GM19238 (cell line): ENCODE results near the gene FIBP.

Source experiments
- DNase-seq: peaks from one replicate; pipeline ENCODE4 v3.0.0; 2011; ENCODE audit warnings: low spot score; ENCODE audit not compliant: insufficient read length

FIBP gene

GRCh38 chr11:65871811-65872548, 16.3 kb downstream of the FIBP start:
- DNase-seq: no peak

GRCh38 chr11:65870706-65871681, 17.3 kb downstream of the FIBP start:
- no peak for DNase-seq

- no peak for DNase-seq
Observed at GRCh38 chr11:65870307-65870658, 18.0 kb downstream of the FIBP start.

- DNase-seq: no peak
Observed at GRCh38 chr11:65869643-65870306, 18.5 kb downstream of the FIBP start.

GRCh38 chr11:65868907-65869306, 19.4 kb downstream of the FIBP start:
- DNase-seq: no peak

DNA sequence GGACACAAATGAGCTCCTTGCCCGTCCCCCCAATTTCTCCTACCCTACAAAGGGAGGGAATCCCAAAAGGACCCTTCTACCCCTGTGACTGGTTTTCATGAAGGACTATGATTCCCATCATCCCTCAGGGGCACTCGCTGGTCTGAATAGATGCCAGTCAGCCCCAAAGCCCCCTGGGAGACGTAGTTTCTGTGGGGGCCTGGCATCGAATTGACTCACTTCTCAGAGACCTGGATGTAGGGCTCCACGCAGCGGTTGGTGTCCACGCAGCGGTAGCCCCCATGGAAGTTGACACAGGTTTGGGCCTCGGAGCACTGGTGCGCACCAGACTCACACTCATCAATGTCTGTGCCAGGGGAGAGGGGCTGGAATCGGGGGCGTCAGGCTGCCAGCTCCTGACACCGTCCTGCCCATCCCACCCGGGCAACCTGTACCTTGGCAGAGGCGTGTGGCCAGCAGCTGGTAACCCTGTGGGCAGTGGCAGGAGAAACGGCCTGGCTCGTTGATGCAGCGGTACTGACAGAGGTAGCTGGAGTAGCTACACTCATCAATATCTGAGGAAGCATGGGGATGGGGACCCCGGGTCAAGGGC, 20.1 kb downstream of the FIBP start:
- no peak for DNase-seq

GRCh38 chr11:65867284-65868071, 20.8 kb downstream of the FIBP start:
- DNase-seq: no peak

- DNase-seq: no peak
Observed at GRCh38 chr11:65866509-65867283, 21.6 kb downstream of the FIBP start.

DNA sequence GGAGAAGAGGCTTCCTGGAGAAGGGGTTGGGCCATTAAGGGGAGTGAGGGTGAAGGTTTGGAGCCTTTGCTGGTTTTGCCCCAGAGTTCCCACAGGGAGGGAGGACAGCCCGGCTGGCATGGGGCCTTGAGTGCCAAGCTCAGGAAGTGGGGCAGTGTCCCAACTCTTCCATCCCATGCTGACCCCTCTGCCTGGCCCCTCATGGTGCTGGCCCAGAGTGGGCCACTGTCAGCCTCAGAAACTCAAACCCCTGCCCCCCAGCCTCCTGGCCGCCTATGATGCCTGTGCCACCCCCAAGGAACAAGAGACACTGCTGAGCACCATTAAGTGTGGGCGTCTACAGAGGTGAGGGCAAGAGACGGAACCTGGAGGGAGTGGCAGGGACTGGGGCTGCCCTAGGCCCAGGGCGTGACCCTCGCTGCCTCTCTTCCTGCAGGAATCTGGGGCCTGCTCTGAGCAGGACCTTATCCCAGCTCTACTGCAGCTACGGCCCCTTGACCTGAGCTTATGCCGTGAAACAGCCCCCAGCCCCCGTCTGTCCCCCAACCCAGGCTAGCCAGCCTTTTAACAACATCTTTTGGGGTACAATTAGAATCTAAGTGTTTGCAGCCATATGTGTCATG, 22.6 kb downstream of the FIBP start:
- DNase-seq: no peak

GRCh38 chr11:65864706-65865471, 23.4 kb downstream of the FIBP start:
- no peak for DNase-seq

GRCh38 chr11:65863889-65864705, 24.2 kb downstream of the FIBP start:
- DNase-seq: no peak

GRCh38 chr11:65862941-65863888, 25.1 kb downstream of the FIBP start:
- DNase-seq: no peak

GRCh38 chr11:65862191-65862735, 26.0 kb downstream of the FIBP start:
- DNase-seq: no peak

- DNase-seq: no peak
Observed at GRCh38 chr11:65861533-65862183, 26.6 kb downstream of the FIBP start.

DNA sequence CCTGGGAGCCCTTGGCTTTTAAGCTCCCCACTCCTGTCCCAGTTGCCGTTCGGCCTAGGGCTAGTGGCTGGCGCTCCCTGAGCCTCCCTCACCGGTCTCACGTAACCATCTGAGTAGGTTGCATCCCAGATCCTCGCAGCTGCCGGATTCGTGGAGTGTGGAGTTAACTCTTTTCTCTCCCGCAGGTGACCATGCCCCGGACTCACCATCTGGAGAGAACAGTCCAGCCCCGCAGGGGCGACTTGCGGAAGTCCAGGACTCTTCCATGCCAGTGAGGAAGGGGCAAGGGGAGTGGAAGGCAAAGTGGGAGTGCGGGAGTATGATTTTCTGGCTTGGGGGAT, 27.1 kb downstream of the FIBP start:
- no peak for DNase-seq
